HG03558 (cell line): ENCODE data around the gene RBSN.

Experiments
- ATAC-seq: cut with Tn5 transposase; IDR thresholded peaks from one replicate; pipeline ENCODE4 v1.9.1; 2021; ENCODE audit warnings: moderate number of reproducible peaks; ENCODE audit not compliant: unreplicated experiment; ENCODE audit errors: extremely low read depth

The RBSN gene

GRCh38 chr3:15023719-15024118 lies 75.2 kb downstream of the RBSN start:
- no peak for ATAC-seq

GRCh38 chr3:15023249-15023648 lies 75.7 kb downstream of the RBSN start:
- ATAC-seq: no peak
